Gastrocnemius medialis (tissue), 4 donors: ENCODE measurements around the gene ENHO. TPM values are rescaled to one million over a fixed set of nuclear protein-coding genes. Genes with fewer than 3 reads are reported as not detected.
A peak's percentile ranks its signal among the peaks of the same experiment; 100 is the strongest.

Experiments used
- ATAC-seq, 2 donors: fragments of 150-250 bp; one replicate each; pipeline ENCODE4 v1.9.1; 2016
- DNase-seq, 2 donors: peaks; one replicate each; pipeline ENCODE4 v3.0.0-alpha.2; 2019
- H3K27ac ChIP-seq, 4 donors: fragments of 200-600 bp; sonication (generic); 1 replicate in 1 of 4; 2 replicates in 3 of 4; pipeline ENCODE4 v1.5.1; 2016 to 2018; ENCODE audit warnings: mild to moderate bottlenecking in 2 of 4, moderate library complexity in 1 of 4
- H3K27me3 ChIP-seq, 3 donors: fragments of 200-600 bp; sonication (generic) in 2 of 3; 1 replicate in 1 of 3; 2 replicates in 2 of 3; pipeline versions ENCODE4 v1.5.1 to v1.6.0; 2016 to 2019; ENCODE audit warnings: mild to moderate bottlenecking in 1 of 3, moderate library complexity in 1 of 3
- H3K36me3 ChIP-seq, 2 donors: fragments of 200-600 bp; sonication (generic) in 1 of 2; one replicate each; pipeline ENCODE4 v1.5.1; 2017 to 2018
- H3K4me1 ChIP-seq, 2 donors: fragments of 200-600 bp; sonication (generic) in 1 of 2; one replicate each; pipeline ENCODE4 v1.5.1; 2016 to 2017; ENCODE audit warnings: mild to moderate bottlenecking in 2 of 2
- H3K4me3 ChIP-seq, 4 donors: fragments of 200-600 bp; sonication (generic) in 3 of 4; 1 replicate in 1 of 4; 2 replicates in 3 of 4; pipeline ENCODE4 v1.5.1; 2016 to 2019; ENCODE audit warnings: mild to moderate bottlenecking in 2 of 4
- H3K9me3 ChIP-seq, 3 donors: fragments of 200-600 bp; sonication (generic) in 2 of 3; 1 replicate in 1 of 3; 2 replicates in 2 of 3; pipeline ENCODE4 v1.5.1; 2016 to 2019
- CTCF ChIP-seq, 5 experiments: fragments of 450-650 bp in 3 of 5; fragments of 200-600 bp in 2 of 5; sonication (generic) in 2 of 5; IDR thresholded peaks in 4 of 5; conservative IDR thresholded peaks in 1 of 5; 1 replicate in 4 of 5; 2 replicates in 1 of 5; pipeline ENCODE4 v1.5.1; 2016 to 2019; ENCODE audit warnings: antibody characterized with exemption in 5 of 5, mild to moderate bottlenecking in 3 of 5, moderate library complexity in 3 of 5
- POLR2A ChIP-seq, 2 donors: fragments of 450-650 bp; IDR thresholded peaks; one replicate each; pipeline ENCODE4 v1.6.1; 2017; ENCODE audit warnings: antibody characterized with exemption in 2 of 2, mild to moderate bottlenecking in 2 of 2, moderate library complexity in 2 of 2
- in situ Hi-C, 4 donors: fragments of 200-750 bp; cut with MboI; loops; one replicate each; pipeline versions ENCODE4 v1.15.0 to v1.8.0; 2017; ENCODE audit warnings: low sequenced_read_pairs in 4 of 4
- intact Hi-C: fragments of 100-400 bp; cut with DNase I; formaldehyde crosslinking; loops from one replicate; pipeline ENCODE4 v1.15.1; 2023; ENCODE audit warnings: low total_unique reads
- total RNA-seq, 4 donors: library from RNA; depleted of rRNA; stranded (reverse); fragments of >200 nt; gene quantifications; one replicate each; pipeline versions ENCODE4 v1.1.0 to v1.2.3, GENCODE V29; 2016

The ENHO gene
- total RNA-seq, 4 donors from 2014 or later, result 0.65 TPM; not detected in 3

GRCh38 chr9:34549407-34549732 is 26.6 kb upstream of the ENHO start:
- intact Hi-C loops, result no loop called here
- in situ Hi-C loops, result no loop called here
- TF ChIP-seq POLR2A (IDR thresholded peaks at IDR 0.05), result no peak
- TF ChIP-seq CTCF (IDR thresholded peaks at IDR 0.05 in 4 of 5, conservative IDR thresholded peaks at IDR 0.05 in 1 of 5), result no peak
- no peak for DNase-seq
- peaks cover 0 to 2% of the 10 kb centered on the region in 2 donors for H3K36me3 ChIP-seq
- H3K4me3 ChIP-seq, result no peak overlapping the region
- peaks cover 0 to 6% of the 10 kb centered on the region in 2 donors for H3K4me1 ChIP-seq
- H3K9me3 ChIP-seq, result no peaks in the 10 kb centered on the region
- no peaks in the 10 kb centered on the region for H3K27me3 ChIP-seq
- no peak for ATAC-seq
- H3K27ac ChIP-seq, result peak overlapping the region in 1 of 4 donors; percentile 27

- peaks cover 0 to 6% of the 10 kb centered on the region in 2 donors for H3K4me1 ChIP-seq
- H3K4me3 ChIP-seq, result no peak overlapping the region
- no peaks in the 10 kb centered on the region for H3K9me3 ChIP-seq
- H3K36me3 ChIP-seq, result no peaks in the 10 kb centered on the region
- in situ Hi-C loops, result no loop called here
- peak overlapping the region in 1 of 4 donors; percentile 39 for H3K27ac ChIP-seq
- DNase-seq (peak; percentile 52 to 74), ATAC-seq (peak; percentile 59 to 76)
- TF ChIP-seq CTCF (IDR thresholded peaks at IDR 0.05 in 4 of 5, conservative IDR thresholded peaks at IDR 0.05 in 1 of 5), result peak; percentile 83 to 96 (median 92)
- no peak for TF ChIP-seq POLR2A (IDR thresholded peaks at IDR 0.05)
- intact Hi-C loops, result loop anchor here (1.0 kb wide), 1 partner anchor 43 kb away; no protein-coding TSS in a partner anchor
- no peaks in the 10 kb centered on the region for H3K27me3 ChIP-seq
These were observed 25.3 kb upstream of the ENHO start for GRCh38 chr9:34547960-34548611.

GRCh38 chr9:34546834-34547827 is 24.3 kb upstream of the ENHO start:
- intact Hi-C loops (no loop called here), in situ Hi-C loops (no loop called here)
- Histone ChIP-seq H3K36me3 (no peaks in the 10 kb centered on the region), H3K27ac (no peak overlapping the region), H3K9me3 (no peaks in the 10 kb centered on the region), H3K4me1 (peaks cover 0 to 6% of the 10 kb centered on the region in 2 donors), H3K4me3 (no peak overlapping the region), H3K27me3 (no peaks in the 10 kb centered on the region)
- TF ChIP-seq CTCF (IDR thresholded peaks at IDR 0.05 in 4 of 5, conservative IDR thresholded peaks at IDR 0.05 in 1 of 5), result peak; percentile 52 to 78 (median 65)
- TF ChIP-seq POLR2A (IDR thresholded peaks at IDR 0.05), result no peak
- DNase-seq (peak in 1 of 2 donors; percentile 59), ATAC-seq (peak; percentile 20 to 47)

- peaks cover 0 to 6% of the 10 kb centered on the region in 2 donors for H3K4me1 ChIP-seq
- H3K36me3 ChIP-seq, result no peaks in the 10 kb centered on the region
- TF ChIP-seq CTCF (IDR thresholded peaks at IDR 0.05 in 4 of 5, conservative IDR thresholded peaks at IDR 0.05 in 1 of 5) (no peak), POLR2A (IDR thresholded peaks at IDR 0.05) (no peak)
- H3K27ac ChIP-seq, result no peak overlapping the region
- intact Hi-C loops (no loop called here), in situ Hi-C loops (no loop called here)
- H3K27me3 ChIP-seq, result no peaks in the 10 kb centered on the region
- no peaks in the 10 kb centered on the region for H3K9me3 ChIP-seq
- DNase-seq (no peak), ATAC-seq (no peak)
- no peak overlapping the region for H3K4me3 ChIP-seq
These were observed 23.5 kb upstream of the ENHO start for GRCh38 chr9:34546102-34546833.
